PC-3 (cell line): ENCODE measurements around the gene DPF1. TPM values are rescaled to one million over a fixed set of nuclear protein-coding genes. Genes with fewer than 3 reads are reported as not detected.

Experiments used
- ATAC-seq: fragments of 200-7000 bp; cut with Tn5 transposase; 2 replicates; pipeline ENCODE4 v1.9.1; 2020; ENCODE audit warnings: mild to moderate bottlenecking, moderate library complexity
- BruUV-seq: library from RNA; stranded (reverse); fragments of 400-500 nt; replicated peaks from 2 replicates; lab custom pipeline; 2021; lab: Mats Ljungman, UMichigan
- CTCF ChIA-PET: fragments of 300-600 bp; sonication (Branson Sonifier 250); formaldehyde crosslinking; loops from one replicate; lab custom pipeline; 2022; ENCODE audit warnings: antibody characterized with exemption; lab: Charles Lee
- POLR2A ChIA-PET: fragments of 300-600 bp; sonication (Branson Sonifier 250); formaldehyde crosslinking; loops from one replicate; lab custom pipeline; 2022; ENCODE audit warnings: antibody characterized with exemption; ENCODE audit not compliant: unreplicated experiment; lab: Charles Lee
- DNase-seq: peaks from one replicate; pipeline ENCODE4 v3.0.0-alpha.2; 2015
- H2AFZ ChIP-seq: fragments of 300-600 bp; sonication (generic); 2 replicates; pipeline ENCODE4 v1.6.0; 2016; ENCODE audit warnings: antibody characterized with exemption, low read length
- H3F3A ChIP-seq: fragments of 300-600 bp; sonication (generic); one replicate; pipeline ENCODE4 v1.6.0; 2017; ENCODE audit warnings: antibody characterized with exemption, low read length, control low read depth, mild to moderate bottlenecking; ENCODE audit not compliant: unreplicated experiment
- H3K27ac ChIP-seq: fragments of 300-600 bp; sonication (generic); 2 replicates; pipeline ENCODE4 v1.5.1; 2016; ENCODE audit warnings: mild to moderate bottlenecking, low read length
- H3K27me3 ChIP-seq: fragments of 300-600 bp; sonication (generic); 2 replicates; pipeline ENCODE4 v1.6.1; 2016; ENCODE audit warnings: low read length, mixed read lengths
- H3K36me3 ChIP-seq: fragments of 300-600 bp; sonication (generic); 2 replicates; pipeline ENCODE4 v1.6.1; 2016; ENCODE audit warnings: low read depth, mixed run types, low read length, mixed read lengths
- H3K4me1 ChIP-seq: fragments of 300-600 bp; sonication (generic); 2 replicates; pipeline ENCODE4 v1.5.1; 2016; ENCODE audit warnings: low read length; ENCODE audit not compliant: insufficient read depth
- H3K4me2 ChIP-seq: fragments of 300-600 bp; sonication (generic); 2 replicates; pipeline ENCODE4 v1.6.0; 2016; ENCODE audit warnings: low read length
- H3K4me3 ChIP-seq: fragments of 300-600 bp; sonication (generic); 2 replicates; pipeline ENCODE4 v1.5.1; 2016; ENCODE audit warnings: mild to moderate bottlenecking, low read length, mixed read lengths
- H3K79me2 ChIP-seq: fragments of 300-600 bp; sonication (generic); 2 replicates; pipeline ENCODE4 v1.6.1; 2017; ENCODE audit warnings: low read length, mixed read lengths
- H3K9ac ChIP-seq: fragments of 300-600 bp; sonication (generic); 2 replicates; pipeline ENCODE4 v1.6.0; 2016; ENCODE audit warnings: mild to moderate bottlenecking, low read length
- H3K9me2 ChIP-seq: fragments of 300-600 bp; sonication (generic); replicated peaks from 2 replicates; pipeline ENCODE4 v1.6.1; 2016; ENCODE audit warnings: mixed run types, low read length, mixed read lengths
- H3K9me3 ChIP-seq: fragments of 300-600 bp; sonication (generic); 2 replicates; pipeline ENCODE4 v1.6.1; 2016; ENCODE audit warnings: low read length, mixed read lengths
- H4K20me1 ChIP-seq: fragments of 300-600 bp; sonication (generic); 2 replicates; pipeline ENCODE4 v1.6.1; 2016; ENCODE audit warnings: low read length, mixed read lengths
- CTCF ChIP-seq: fragments of 300-600 bp; sonication (generic); conservative IDR thresholded peaks from 2 replicates; pipeline ENCODE4 v1.5.1; 2017; ENCODE audit warnings: antibody characterized with exemption, low read depth, mild to moderate bottlenecking, low read length
- EZH2 ChIP-seq: fragments of 300-600 bp; sonication (generic); IDR thresholded peaks from one replicate; pipeline ENCODE4 v1.6.1; 2017; ENCODE audit warnings: antibody characterized with exemption, mild to moderate bottlenecking, low read length; ENCODE audit not compliant: unreplicated experiment
- EZH2phosphoT487 ChIP-seq: fragments of 300-600 bp; sonication (generic); IDR thresholded peaks from 2 replicates; pipeline ENCODE4 v1.6.1; 2018; ENCODE audit warnings: mild to moderate bottlenecking, antibody characterized with exemption, low read length, borderline replicate concordance
- intact Hi-C: fragments of 100-400 bp; cut with micrococcal nuclease; formaldehyde crosslinking; loops from 2 replicates; pipeline ENCODE4 v1.9.0; 2023
- total RNA-seq: library from RNA; depleted of rRNA; stranded (reverse); fragments of >200 nt; gene quantifications from 2 replicates; pipeline ENCODE4 v1.2.3, GENCODE V29; 2014

Gene DPF1
- total RNA-seq, 1 experiment from 2014 or later: 8.1 TPM

- no peak for TF ChIP-seq EZH2phosphoT487
- no peak for TF ChIP-seq EZH2
- no peak for TF ChIP-seq CTCF
- DNase-seq (peak; percentile 18), ATAC-seq (no peak; the same call in 1 of the 2 replicates)
- no peak overlapping the region for H3K4me3 ChIP-seq
- H2AFZ ChIP-seq: no peak overlapping the region
- no peaks in the 10 kb centered on the region for H3K4me1 ChIP-seq
- H3K4me2 ChIP-seq: no peak overlapping the region
- no peaks in the 10 kb centered on the region for H3K9me3 ChIP-seq
- intact Hi-C loops: no loop called here
- no peaks in the 10 kb centered on the region for H3K9me2 ChIP-seq
- CTCF ChIA-PET: no interaction called here
- H3K36me3 ChIP-seq: no peaks in the 10 kb centered on the region
- H3K9ac ChIP-seq: no peak overlapping the region
- no peaks in the 10 kb centered on the region for H4K20me1 ChIP-seq
- H3K27ac ChIP-seq: no peak overlapping the region
- H3K27me3 ChIP-seq: no peaks in the 10 kb centered on the region
- no TSS peak for BruUV-seq
- H3K79me2 ChIP-seq: no peaks in the 10 kb centered on the region
- no peaks in the 10 kb centered on the region for H3F3A ChIP-seq
- POLR2A ChIA-PET: no interaction called here
Observed at GRCh38 chr19:38213911-38214625, 10.0 kb downstream of the DPF1 start.

DNA sequence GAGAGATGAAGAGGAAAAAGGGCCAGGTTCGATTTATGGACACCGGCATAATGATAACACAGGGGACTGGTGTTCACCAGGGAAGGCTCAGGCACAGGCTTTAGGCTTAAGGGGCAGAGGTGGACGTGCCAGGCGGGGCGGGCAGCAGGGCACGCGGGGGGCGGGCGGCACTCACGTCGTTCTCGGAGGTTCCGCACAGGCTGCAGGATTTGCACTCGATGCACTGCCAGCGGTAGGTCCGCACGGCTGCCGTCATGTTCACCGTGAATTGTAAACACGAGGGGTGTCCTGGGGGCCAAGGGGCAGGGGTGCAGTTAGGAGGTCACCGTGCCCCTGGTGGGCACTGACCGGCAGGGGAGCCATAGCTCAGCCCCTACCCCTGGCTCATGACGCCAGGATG lies 10.6 kb downstream of the DPF1 start:
- no peak overlapping the region for H3K27ac ChIP-seq
- no peaks in the 10 kb centered on the region for H3F3A ChIP-seq
- H2AFZ ChIP-seq: no peak overlapping the region
- TF ChIP-seq CTCF: no peak
- no peaks in the 10 kb centered on the region for H3K9me2 ChIP-seq
- no peaks in the 10 kb centered on the region for H3K79me2 ChIP-seq
- POLR2A ChIA-PET: no interaction called here
- no TSS peak for BruUV-seq
- no peak overlapping the region for H3K4me3 ChIP-seq
- CTCF ChIA-PET: interaction anchor here (0.7 kb wide), 1 partner anchor 377 kb away, joined by 3 read pairs; no protein-coding TSS in a partner anchor
- H3K4me1 ChIP-seq: no peaks in the 10 kb centered on the region
- no peaks in the 10 kb centered on the region for H3K36me3 ChIP-seq
- no peaks in the 10 kb centered on the region for H3K27me3 ChIP-seq
- no peak overlapping the region for H3K9ac ChIP-seq
- ATAC-seq: no peak
- H4K20me1 ChIP-seq: no peaks in the 10 kb centered on the region
- no peaks in the 10 kb centered on the region for H3K9me3 ChIP-seq
- DNase-seq: no peak
- intact Hi-C loops: no loop called here
- H3K4me2 ChIP-seq: no peak overlapping the region

DNA sequence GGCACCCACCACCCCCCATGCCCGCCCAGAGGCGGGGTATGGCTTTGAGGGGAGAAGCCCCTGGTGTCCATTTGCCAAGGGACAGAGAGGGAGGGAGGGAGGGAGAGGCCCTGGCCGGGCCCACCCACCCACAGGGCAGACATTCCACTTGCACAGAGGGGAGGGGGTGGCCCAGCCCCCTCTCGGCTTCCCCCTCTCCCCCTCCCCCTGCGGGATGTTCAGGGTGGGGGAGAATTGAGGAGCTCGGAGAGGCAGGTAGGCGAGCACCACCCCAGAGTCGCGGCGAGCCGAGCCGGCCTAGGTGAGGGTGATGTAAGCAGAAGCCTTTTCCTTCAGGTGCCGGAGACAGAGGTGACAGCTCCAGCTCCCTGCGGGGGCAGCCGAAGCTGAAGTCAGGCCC lies 12.3 kb downstream of the DPF1 start:
- no peaks in the 10 kb centered on the region for H3K4me1 ChIP-seq
- H2AFZ ChIP-seq: no peak overlapping the region
- no peaks in the 10 kb centered on the region for H3K79me2 ChIP-seq
- ChIA-PET POLR2A (no interaction called here), CTCF (no interaction called here)
- H4K20me1 ChIP-seq: no peaks in the 10 kb centered on the region
- no TSS peak for BruUV-seq
- no peak for DNase-seq
- TF ChIP-seq CTCF (no peak), EZH2phosphoT487 (no peak), EZH2 (no peak)
- H3K36me3 ChIP-seq: no peaks in the 10 kb centered on the region
- no peak overlapping the region for H3K4me2 ChIP-seq
- intact Hi-C loops: no loop called here
- H3K9me3 ChIP-seq: no peaks in the 10 kb centered on the region
- no peaks in the 10 kb centered on the region for H3K27me3 ChIP-seq
- no peak overlapping the region for H3K27ac ChIP-seq
- H3K4me3 ChIP-seq: no peak overlapping the region
- H3K9me2 ChIP-seq: no peaks in the 10 kb centered on the region
- H3F3A ChIP-seq: no peaks in the 10 kb centered on the region
- no peak overlapping the region for H3K9ac ChIP-seq
- ATAC-seq: no peak
